Stimulated activated CD8-positive, alpha-beta memory T cell treated with anti-CD3 and anti-CD28 coated beads, Interleukin-7, amount 100 ng/mL, for 1 hour (primary cell): ENCODE measurements around the gene DALRD3.
A peak's percentile ranks its signal among the peaks of the same experiment; 100 is the strongest.
"Not testable (repeated sequence)": the region's sequence is repeated elsewhere in the genome, so short reads cannot be mapped to it uniquely, and the experiment has no call there.

Experiments
- DNase-seq, 2 donors: peaks; one replicate each; pipeline ENCODE4 v3.0.0-alpha.2; 2020; ENCODE audit warnings: low read depth in 2 of 2

DALRD3 gene

DNA sequence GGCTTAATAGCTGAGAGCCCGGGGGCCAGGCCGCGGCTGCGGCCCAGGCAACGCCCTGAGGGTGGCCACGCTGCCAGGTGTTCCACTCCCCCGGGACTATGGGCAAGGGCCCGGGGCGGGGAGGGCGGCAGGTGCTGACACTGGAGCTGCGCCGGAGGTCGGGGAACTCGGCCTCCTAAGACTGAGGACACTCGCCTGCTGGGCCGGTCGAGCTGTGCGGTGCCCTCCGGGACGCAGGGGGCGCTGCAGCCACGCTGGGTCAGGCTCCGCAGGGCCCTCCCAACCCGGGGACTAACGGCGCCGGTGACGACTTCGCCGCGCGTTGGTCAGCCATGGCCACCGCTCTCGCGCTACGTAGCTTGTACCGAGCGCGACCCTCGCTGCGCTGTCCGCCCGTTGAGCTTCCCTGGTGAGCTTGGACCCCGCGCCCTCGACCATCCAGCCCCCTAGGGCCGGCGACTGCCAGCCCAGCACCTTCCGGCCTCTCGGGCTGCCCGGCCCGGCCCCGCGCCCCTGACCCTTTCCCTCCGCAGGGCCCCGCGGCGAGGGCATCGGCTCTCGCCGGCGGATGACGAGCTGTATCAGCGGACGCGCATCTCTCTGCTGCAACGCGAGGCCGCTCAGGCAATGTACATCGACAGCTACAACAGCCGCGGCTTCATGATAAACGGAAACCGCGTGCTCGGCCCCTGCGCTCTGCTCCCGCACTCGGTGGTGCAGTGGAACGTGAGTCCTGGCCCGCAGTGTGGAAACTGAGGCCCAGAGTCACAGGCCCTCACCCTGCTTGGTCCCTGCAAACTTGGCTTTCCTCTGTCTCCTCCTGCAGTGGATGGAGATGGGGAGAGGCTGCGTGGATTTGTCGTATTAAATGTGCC lies 3.7 kb upstream of the DALRD3 start, which contains the start of gene NDUFAF3:
Gene NDUFAF3, plus strand, starts transcription at position 309 of the 875 bp plus-strand sequence. Its CDS starts 24 bp downstream, at position 333.
- peak; percentile 82 for DNase-seq

DNA sequence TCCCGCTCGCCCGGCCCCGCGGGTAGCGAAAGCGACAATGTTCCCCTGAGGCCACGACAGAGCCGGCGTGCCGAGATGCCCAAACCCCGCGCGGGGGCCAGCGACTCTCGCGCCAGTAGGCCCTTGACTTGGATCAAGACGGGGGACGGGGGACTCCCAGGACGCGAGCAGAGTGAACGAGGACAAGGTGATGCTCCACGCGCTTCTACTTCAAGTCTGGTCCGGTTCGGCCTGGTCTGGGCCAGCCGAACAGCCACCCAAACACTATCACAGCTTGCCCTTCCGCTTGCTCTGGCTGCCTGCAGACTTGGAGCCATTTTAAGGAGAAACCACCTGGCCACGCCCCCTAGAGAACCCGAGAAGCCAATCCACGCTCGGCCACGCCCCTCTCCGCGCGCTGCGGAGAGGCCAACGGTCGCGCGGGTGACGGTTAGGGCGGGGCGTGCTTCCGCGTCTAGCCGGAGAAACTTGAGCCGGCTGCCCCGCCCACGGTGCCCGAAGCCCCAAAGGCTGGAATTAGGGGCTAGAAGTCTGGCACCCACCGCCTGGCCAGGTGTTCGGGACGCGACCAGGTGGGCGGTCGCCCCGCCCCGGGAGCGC lies 2.9 kb upstream of the DALRD3 start:
- peak; percentile 96 to 98 for DNase-seq

DNA sequence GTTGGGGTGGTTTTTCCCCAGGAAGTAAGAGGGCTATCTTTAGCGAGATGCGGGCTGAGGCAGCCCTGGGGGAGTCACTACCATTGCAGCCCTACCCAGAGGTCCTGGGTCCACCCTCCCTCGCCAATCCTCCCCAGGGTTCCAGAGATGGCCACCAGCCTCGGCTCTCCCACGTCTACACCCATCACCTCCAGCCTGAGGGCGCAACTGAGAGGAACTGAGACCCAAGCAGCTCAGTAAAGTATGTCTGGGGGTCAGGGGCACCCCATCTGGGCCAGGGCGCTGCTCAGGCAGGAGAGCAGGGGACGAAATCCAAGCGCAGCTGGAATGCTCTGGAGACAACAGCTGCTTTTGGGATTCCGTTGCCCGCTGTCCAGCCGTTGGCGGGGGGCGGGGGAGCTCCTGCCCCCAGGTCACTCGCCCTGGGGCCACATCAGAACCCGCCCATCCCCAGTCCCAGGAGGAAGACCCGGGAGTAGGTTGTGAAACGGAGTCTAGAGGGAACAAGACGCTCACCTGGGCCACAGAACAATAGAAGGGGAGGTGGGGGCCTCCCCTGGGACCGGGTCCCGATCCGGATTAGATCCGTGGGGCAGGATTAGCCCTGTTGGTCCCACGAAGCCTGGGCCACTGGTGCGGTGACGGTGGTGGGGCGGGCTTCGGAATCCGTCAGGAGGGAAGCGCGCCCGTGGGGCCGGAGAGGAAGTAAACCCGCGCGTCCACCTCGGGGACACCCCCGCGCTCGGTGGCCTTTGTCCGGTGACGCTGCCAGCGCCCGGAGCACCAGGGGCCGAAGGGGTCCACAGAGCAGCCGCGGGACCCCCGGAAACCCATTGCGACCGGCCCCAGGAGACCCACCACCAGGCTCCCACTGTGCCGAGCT lies 2.2 kb upstream of the DALRD3 start:
- no peak for DNase-seq

DNA sequence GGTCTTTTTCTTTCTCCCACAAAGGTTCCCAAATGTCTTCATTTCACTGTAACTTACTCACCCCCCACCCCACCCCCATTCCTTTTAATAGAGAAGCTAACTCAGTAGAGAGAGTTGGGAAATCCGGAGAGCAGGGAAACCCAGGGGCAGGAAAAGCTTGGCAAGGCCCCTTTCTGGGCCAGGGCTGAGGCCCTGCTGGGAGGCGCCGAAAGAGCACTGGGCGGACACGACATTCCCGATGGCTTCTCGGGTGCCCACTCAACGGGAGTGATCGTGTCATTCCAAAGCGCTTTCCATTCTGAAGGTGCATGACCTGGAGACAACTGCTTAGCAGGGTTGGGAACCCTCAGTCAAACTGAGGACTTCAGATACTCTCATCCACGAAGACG lies 1.6 kb upstream of the DALRD3 start:
- no peak for DNase-seq

DNA sequence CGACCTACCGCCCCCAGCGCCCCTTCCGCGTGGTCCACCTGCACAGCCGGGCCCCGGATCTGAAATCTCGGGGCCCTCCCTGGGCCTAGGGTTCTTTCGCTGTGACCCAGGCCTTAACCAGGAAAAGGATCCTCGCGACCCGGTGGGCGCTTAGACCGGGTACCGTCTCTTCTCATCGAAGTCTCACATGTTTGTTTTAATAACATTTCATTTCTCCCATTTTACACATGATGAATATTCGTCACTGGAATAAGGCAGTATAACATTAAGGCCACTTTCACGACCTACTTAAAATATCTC lies 277 bp upstream of the DALRD3 start:
- no peak for DNase-seq

DNA sequence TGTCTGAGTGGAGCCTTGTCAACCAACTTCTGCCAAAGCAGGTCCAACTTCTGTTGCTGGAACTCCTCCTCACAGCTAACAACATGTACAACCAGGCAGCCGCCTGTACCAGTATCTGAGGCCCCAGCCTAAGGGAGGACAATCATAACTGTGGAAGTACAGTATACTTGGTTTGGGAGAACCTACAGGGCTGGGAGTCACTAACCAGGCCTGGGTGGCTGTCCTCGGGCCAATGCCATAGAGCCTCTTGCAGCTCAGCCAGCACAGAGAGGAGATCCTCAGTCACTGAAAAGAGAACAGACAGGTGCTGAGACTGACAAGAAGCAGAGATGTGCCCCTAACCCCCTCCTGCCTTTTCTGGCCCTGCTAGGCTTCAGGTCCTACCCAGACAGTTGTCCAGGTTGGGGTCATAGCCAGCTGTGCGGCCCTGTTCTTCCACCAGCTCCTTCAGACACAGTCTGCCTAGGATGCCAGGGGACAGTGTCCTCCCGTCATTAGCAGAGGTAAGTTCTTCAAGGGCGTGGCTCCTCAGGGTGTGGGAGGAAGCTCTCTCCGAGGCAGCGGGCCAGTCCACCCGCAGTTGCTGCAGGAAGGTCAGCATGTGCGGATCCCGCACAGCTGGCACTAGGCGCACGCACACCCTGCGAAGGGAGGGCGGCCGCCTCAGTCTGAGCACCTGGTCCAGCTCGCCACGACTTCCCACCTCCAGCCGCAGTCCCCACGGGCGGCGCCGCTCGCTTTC lies 980 bp downstream of the DALRD3 start:
- DNase-seq, result no peak

DNA sequence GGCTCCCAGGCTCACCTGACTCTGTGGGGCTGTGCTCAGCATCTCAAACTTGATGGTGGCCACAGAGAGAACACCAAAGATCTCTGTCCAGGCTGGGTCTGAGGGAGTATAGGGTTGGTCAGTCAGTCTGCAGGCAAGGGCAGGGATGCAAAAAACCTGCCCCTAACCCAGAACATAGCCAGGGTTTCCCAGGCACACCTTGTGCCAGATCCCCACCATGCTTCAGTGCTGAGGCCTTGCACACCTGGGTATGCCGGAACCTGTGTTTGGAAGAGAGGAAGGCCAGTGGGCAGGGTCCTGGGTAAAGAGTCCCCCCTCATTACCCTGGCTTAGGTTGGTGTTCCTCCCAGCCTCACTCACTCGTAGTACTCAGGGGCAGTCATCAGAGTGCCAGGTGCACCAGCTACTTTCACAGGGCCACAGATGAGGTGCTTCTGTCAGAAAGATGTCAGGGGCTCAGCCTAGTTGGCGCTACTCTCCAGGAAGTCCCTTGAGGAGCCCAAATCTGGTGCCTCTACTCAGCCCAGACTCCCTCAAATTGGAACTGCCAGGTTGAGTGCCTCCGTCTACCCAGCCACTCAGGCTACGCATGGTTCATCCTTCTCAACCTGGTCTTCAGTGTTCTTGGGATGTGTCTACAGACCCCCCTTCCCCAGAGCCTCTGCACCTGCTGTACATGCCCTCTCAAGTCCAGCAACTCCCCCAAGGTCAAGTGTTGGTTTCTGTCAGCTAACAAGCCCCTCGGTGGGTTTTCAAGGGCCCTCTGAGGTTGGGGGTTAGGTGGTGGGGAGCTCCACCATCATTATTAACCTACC lies 1.8 kb downstream of the DALRD3 start:
- DNase-seq, result no peak

DNA sequence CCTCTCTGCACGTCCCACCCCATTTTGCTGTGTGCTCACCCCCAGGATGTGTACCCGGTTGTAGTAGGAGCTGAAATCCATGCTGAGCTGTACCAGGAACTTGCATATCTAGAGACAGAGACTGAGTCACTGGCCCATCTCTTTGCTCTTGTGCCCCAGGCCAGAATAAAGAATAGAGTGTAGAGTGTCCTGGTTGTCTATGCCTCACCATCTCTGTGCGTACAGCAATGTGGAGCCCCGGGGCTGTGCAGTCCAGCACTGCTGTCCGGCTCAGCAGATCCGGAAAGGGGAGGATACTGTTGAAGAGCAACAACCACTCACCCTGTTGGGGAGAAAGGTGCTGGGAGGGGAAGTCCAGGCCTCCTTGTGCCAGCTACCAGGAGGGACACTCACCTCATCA lies 2.6 kb downstream of the DALRD3 start:
- DNase-seq, result no peak

DNA sequence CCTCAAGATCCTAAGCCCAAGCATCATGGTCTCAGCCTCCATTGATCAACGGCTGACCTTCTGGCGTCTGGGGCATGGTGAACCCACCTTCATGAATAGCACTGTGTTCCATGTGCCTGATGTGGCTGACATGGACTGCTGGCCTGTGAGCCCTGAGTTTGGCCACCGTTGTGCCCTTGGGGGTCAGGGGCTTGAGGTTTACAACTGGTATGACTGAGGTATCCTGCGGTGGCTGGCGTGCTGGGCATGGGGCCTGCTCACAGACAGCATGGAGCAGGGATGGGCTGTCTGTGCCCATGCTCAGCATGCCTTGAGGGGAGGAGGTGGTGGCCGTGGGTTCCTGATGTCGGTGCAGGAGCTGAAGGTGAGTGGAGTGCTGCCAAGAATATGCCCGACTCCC lies 3.3 kb downstream of the DALRD3 start:
- no peak for DNase-seq

DNA sequence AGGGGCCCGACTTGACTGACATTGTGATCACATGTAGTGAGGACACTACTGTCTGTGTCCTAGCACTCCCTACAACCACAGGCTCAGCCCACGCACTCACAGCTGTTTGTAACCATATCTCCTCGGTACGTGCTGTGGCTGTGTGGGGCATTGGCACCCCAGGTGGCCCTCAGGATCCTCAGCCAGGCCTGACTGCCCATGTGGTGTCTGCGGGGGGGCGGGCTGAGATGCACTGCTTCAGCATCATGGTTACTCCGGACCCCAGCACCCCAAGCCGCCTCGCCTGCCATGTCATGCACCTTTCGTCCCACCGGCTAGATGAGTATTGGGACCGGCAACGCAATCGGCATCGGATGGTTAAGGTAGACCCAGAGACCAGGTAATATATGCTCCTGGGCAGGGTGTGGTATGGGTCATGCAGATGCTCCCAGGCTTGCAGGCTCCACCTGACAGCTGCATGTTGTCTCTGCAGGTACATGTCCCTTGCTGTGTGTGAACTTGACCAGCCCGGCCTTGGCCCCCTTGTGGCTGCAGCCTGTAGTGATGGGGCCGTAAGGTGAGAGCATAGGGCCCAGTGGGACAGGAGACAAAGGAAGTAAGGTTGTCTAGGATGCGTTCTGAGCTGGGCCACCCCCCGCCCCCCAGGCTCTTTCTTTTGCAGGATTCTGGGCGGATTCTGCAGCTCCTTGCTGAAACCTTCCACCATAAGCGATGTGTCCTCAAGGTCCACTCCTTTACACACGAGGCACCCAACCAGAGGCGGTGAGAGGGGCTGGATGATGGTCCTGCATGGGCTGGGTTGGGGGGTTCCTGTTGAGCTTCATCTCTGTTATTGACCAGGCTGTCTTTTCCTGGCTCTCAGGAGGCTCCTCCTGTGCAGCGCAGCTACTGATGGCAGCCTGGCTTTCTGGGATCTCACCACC lies 4.4 kb downstream of the DALRD3 start:
- peak in 1 of 2 donors; percentile 27 for DNase-seq

DNA sequence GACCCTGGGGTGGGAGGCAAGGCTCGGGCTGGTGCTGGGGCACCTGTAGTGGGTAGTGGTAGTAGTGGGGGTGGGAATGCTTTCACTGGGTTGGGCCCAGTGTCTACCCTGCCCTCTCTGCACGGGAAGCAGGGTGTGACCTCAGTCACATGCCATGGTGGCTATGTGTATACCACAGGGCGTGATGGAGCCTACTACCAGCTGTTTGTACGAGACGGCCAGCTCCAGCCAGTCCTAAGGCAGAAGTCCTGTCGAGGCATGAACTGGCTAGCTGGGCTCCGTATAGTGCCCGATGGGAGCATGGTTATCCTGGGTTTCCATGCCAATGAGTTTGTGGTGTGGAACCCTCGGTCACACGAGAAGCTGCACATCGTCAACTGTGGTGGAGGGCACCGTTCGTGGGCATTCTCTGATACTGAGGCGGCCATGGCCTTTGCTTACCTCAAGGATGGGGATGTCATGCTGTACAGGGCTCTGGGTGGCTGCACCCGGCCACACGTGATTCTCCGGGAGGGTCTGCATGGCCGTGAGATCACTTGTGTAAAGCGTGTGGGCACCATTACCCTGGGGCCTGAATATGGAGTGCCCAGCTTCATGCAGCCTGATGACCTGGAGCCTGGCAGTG lies 5.2 kb downstream of the DALRD3 start:
- DNase-seq, result no peak

DNA sequence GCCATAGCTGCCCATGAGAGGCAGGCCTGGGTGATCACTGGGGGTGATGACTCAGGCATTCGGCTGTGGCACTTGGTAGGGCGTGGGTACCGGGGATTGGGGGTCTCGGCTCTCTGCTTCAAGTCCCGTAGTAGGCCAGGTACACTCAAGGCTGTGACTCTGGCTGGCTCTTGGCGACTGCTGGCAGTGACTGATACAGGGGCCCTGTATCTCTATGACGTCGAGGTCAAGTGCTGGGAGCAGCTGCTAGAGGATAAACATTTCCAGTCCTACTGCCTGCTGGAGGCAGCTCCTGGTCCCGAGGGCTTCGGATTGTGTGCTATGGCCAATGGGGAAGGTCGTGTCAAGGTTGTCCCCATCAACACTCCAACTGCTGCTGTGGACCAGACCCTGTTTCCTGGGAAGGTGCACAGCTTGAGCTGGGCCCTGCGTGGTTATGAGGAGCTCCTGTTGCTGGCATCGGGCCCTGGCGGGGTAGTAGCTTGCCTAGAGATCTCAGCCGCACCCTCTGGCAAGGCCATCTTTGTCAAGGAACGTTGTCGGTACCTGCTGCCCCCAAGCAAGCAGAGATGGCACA lies 5.9 kb downstream of the DALRD3 start:
- DNase-seq, result no peak

DNA sequence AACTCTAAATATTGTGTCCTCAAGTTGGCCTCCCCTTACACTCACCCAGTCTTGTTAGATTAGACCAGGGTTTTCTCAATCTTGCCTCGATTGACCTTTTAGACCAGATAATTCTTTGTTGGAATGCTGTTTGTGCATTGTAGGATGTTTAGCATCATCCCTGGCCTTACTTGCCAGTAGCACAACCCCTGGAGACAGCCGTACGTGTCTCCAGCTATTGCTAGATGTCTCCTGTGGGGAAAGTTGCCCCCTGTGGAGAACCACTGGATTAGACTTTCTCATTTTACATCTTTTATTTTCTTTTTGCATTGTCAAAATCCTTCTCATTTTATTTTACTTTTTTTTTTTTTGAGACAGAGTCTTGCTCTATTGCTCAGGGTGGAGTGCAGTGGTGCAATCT lies 9.0 kb downstream of the DALRD3 start:
- DNase-seq, result no peak

DNA sequence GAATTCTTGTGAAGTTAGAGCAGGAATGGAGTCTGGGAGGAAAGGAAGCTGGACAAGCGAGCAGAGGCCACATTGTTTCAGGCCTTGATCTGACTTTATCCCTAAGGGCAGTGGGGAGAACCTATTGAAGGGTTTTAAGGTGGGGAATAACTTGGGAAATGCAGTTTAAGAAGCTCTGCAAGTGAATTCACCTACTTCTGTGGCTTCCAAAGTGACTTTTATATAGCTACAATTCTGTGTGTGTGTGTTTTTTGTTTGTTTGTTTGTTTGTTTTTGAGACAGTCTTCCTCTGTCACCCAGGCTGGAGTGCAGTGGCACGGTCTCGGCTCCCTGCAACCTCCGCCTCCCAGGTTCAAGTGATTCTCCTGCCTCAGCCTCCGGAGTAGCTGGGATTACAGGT lies 9.8 kb downstream of the DALRD3 start:
- DNase-seq, result not testable (repeated sequence)

DNA sequence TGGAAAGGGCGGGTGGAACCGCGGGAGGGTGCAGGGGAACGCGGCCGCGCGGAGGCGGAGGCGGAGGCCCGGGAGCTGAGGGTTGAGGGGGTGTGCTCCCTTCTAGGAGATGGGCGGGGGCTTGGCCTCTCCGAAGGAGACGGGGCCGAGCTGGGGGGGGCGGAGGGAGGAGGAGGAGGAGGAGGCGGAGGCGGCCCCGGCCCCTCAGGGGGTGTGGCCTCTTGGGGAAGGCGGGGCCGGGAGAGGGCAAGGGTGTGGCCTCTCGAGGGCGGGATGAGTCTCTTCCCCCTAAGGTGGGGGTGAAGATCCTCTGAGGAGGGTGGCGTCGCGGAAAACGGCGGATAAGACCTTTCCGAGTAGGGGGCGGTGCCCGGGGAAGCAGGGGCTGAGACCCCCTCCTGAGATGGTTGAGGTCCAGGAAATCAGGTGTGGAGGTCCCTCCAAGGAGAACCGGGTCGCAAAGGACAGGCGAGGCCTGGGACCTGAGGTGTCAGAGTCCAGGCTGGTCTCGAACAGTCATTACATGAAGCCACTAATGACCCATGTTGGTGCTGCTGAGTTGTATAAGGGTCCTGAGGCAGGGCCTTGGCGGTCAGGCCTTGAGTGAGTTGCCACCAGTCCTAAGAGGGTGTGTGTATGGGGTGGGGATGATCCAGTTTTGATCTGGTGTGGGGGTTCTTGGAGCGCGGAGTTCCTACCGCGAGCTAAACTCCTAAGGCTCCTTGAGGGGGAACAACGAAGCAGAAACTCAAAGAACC lies 10.4 kb downstream of the DALRD3 start:
- DNase-seq, result peak; percentile 69 to 77

DNA sequence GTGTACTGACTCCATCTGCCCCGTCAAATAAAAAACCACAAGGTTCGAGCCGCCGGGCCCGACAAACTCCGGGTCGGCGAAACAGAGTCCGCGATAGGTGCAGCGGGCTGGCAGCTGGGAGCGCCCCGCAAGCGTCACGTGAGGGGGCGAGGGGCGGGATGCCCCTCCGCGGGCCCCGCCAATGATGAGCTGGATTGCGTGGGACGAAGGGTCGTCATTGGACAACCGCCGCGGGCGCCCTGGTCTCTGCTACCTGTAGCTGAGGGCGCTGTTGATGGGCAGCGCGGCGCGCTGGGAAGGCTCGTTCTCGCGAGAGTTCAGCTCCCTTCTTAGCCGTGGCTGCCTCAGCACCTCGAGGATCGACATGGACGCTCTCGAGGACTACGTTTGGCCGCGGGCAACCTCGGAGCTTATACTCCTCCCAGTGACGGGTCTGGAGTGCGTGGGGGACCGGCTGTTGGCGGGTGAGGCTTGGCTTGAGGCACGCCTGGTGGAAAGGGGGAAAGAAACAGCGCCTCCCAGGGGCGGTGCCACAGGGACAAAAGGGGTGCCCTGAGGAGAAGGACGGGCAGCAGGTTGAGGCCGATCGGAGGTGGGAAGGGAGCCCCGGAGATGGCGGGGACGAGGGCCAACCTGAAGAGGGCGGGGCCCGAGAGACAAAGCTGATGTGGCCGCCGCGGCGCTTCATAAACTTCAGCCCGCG lies 11.2 kb downstream of the DALRD3 start, which contains the start of gene WDR6:
Gene WDR6, plus strand, starts transcription at position 324 of the 703 bp plus-strand sequence. Its CDS starts 41 bp downstream, at position 365.
- peak; percentile 89 to 93 for DNase-seq

DNA sequence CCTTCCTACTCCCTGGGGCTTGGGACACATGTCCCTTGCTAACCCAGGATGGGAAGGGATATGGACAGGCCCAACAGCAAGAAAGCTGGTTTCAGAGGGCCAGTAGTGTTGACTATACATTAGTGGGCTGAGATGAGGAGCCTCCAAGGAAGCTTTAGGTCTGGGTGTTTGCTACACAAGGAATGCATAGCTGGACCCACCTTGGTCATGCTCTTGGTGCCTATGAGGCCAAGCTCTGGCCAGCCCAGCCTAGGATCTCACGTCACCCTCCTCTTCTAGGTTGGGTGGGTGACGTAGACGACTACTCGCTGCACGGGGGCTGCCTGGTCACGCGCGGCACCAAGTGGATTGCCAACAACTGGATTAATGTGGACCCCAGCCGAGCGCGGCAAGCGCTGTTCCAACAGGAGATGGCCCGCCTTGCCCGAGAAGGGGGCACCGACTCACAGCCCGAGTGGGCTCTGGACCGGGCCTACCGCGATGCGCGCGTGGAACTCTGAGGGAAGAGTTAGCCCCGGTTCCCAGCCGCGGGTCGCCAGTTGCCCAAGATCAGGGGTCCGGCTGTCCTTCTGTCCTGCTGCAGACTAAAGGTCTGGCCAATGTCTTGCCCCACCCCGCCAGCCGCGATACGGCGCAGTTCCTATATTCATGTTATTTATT lies 11.8 kb downstream of the DALRD3 start:
- DNase-seq, result no peak
